Left cardiac atrium (tissue), 4 donors: Measurements from ENCODE around the gene SLC7A14. TPM values are rescaled to one million over a fixed set of nuclear protein-coding genes. Genes with fewer than 3 reads are reported as not detected.

ENCODE experiments used
- ATAC-seq, 2 donors: fragments of 200-7000 bp; cut with Tn5 transposase; one replicate each; pipeline ENCODE4 v1.9.1; 2020; ENCODE audit warnings: mild to moderate bottlenecking in 2 of 2, moderate library complexity in 2 of 2
- DNase-seq: peaks from one replicate; pipeline ENCODE4 v3.0.0-alpha.2; 2020
- intact Hi-C, 2 donors: fragments of 100-400 bp; cut with DNase I; formaldehyde crosslinking; loops; one replicate each; pipeline versions ENCODE4 v1.14.1 to v1.15.1; 2022 to 2023
- microRNA-seq, 2 donors: library from miRNA; unstranded; fragments of <30 nt; microRNA quantifications; one replicate each; pipeline ENCODE4 v1.2.0, GENCODE V29; 2020
- total RNA-seq, 2 donors: library from RNA; stranded (reverse); fragmentation: NEBNext Ultra II Directional; extraction: Animal tissue kit (Norgen Biotek cat#: 25700); gene quantifications; one replicate each; pipeline ENCODE4 v1.2.1, GENCODE V29; 2021
- donor health status: DM: no; HTN: yes; CAD: no.
- donor health status: DM: no; HTN: yes; CAD: no; lungs with severe emphysema.
- donor health status: DM: yes; HTN: yes; CAD: no.
- donor health status: Dilated cardiomyopathy.

The SLC7A14 gene
- total RNA-seq, 2 donors from 2014 or later, result 0.03 TPM; not detected in 1

DNA sequence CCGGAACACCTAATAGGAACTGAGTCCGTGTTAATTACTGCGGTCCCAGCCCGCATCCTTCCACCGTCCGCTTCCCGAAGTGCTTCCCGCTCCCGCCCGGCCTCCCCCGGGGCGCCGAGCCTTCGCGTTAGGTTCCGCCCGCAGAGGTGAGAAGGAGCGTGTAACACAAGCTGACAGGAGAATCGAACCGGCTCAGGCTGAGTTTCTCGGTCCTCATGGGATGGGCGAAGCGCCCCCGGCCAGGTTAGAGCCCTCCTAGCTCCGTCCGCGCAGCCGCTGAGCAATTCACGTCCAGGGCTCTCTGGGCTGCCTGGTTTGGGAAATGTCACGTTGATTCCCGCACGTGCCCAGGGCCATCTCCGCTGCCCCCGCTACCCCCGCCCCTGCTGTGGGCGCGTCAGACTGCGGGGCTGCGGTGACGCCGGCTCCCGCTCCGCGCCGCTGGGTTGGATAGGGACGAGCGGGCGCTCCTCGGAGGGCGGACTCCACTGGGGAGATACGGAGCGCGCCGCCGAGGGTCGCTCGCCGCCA, 166.3 kb downstream of the SLC7A14 start:
- ATAC-seq (peak; percentile 67 to 70), DNase-seq (peak; percentile 60)
- intact Hi-C loops, result loop anchor here in 1 of 2 donors (10.0 kb wide), 1 partner anchor 275 kb away; no protein-coding TSS in a partner anchor

DNA sequence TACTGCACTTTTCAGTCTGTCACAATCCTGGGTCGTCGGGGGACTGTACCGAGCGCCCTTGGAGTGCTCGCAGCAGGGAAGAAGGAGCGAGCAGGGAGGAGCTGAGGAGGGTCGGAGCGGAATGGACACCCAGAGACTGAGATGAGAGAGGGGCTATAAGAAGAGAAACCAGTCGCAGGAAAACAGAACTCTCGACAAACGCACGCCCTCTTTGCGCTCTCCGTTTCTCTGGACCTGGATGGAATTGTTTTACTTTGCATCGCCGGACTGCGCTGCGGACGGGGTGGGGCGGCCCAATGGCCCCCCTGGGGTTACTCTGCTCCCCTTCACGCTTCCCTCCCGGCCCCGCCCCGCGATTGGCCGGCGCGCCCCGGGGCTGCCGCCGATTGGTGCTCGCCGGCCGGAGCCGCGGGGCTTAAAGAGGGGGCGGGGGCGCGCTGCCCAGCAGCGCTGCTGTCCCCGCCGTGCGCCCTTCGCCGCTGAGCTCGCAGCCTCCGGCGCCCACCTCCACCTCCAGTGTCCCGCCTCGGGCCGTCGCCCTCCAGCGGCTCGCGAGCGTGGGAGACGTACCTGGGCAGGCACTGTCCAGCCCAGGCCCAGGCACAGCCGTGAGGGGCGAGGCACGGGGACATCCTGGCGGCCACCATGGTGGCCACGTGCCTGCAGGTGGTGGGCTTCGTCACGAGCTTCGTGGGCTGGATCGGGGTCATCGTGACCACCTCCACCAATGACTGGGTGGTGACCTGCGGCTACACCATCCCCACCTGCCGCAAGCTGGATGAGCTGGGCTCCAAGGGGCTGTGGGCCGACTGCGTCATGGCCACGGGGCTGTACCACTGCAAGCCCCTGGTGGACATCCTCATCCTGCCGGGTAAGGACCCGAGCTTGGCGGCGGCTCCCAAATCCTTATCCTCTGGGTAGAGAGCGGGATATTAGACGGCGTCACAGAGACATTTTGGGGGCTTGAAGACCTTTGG, 167.2 kb downstream of the SLC7A14 start, which contains the start of gene CLDN11:
TSS of gene CLDN11 (plus strand) at position 447 of the 977 bp plus-strand sequence. CDS start at position 646, 199 bp downstream.
- ATAC-seq (peak; percentile 72 to 74), DNase-seq (peak; percentile 68)
- intact Hi-C loops, result loop anchor here in 1 of 2 donors (10.0 kb wide), 1 partner anchor 276 kb away; no protein-coding TSS in a partner anchor

DNA sequence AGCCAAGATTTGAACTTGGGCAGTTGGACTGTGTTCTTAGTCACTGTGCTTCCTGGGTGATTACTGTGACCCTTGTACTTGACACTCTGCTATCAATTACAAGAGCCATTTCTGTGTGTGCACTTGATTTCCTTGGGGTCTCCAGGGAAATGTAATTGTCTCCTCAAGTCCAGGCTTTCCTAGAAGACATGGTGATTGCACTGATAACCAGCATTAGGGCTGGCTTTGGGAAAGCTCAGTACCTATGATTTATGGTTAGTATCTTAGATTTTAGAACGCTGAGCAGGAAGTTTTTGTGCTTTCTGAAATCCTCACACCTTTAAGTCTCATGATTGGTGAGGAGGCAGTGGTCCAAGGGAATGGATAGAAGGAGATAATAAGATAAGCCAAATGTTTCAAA, 168.8 kb downstream of the SLC7A14 start:
- intact Hi-C loops, result loop anchor here in 1 of 2 donors (10.0 kb wide), 1 partner anchor 278 kb away; no protein-coding TSS in a partner anchor
- ATAC-seq (no peak), DNase-seq (no peak)

DNA sequence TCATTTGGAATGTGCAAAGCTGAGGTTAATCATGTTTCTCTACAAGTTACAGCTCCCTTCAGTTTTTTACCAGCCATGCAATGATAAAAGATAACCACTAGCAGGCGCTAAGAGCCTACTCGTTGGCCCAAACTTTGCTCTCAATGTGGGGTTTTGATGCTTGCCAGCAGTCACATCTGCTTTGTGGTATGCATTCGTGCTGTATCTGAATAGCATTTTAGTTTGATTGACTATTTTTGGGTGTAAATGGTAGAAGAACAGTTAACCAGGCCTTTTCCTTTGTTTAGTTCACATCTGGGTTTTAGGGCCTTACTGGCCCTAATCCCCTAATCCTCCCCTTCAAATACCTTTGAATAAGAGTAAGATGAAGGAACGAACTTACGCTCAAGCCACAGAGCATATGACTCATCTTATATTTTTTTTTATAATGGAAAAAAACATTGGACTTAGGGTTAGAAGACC, 171.6 kb downstream of the SLC7A14 start:
- intact Hi-C loops, result loop anchor here (2.0 to 10.0 kb wide), 4 partner anchors 107 to 398 kb away; no protein-coding TSS in a partner anchor
- no peak for DNase-seq
- peak; percentile 39 to 47 for ATAC-seq

DNA sequence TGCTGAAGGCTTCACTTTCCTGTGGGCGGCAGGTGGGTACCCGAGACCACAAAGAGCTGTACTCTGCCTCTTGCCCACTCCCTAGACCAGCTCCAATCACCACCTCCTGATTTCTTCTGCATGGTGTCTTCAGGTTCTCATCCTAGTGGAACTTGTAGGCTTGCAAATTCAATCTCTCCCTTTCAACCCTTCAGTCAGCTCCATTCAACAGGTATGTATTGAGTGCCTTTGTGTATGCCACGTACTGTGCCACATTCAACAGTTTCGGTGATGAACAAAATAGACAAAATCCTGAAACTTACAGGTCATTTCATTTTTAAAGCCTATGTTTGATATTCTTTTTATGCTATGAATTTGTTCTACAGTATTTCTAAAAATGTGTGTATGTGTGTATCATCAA, 172.6 kb downstream of the SLC7A14 start:
- DNase-seq (no peak), ATAC-seq (no peak)
- intact Hi-C loops, result loop anchor here (5.0 to 10.0 kb wide), 3 partner anchors 106 to 399 kb away; no protein-coding TSS in a partner anchor

DNA sequence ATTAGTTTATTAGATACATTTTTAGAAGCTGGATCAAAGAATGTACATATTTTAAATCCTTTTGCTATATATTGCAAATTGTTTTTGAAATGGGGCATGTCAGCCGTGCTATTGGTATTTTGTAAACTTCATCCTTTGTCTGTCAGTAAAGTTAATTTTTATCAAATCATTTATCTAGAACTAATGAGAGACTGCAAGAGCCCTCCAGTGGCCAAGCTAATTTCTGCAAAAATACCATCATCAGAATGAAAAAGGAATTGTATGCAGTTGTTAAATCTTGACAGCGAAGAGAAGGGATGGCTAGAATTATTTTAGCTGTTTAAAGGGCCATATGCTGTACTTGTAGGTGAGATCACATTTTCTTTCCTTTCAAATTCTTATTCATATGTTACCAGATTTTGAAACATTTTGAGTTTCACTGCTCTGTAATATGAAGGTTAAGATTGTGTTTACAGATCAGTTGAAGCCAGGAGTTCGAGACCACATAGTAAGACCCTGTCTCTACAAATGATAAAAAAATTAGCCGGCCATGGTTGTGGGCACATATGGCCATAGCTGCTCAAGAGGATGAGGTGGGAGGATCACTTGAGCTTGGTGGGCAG, 175.3 kb downstream of the SLC7A14 start:
- DNase-seq (no peak), ATAC-seq (no peak)
- intact Hi-C loops, result loop anchor here (2.0 to 10.0 kb wide), 4 partner anchors 100 to 402 kb away; no protein-coding TSS in a partner anchor

Small RNA genes lying within 50 kb of the gene (microRNA-seq; reads per million reads assigned to microRNA genes)
- gene MIR6828, result 0 reads per million in 2 donors

Other genes starting within 250 kb of the SLC7A14 start
- gene SKIL, start 228.4 kb downstream of the SLC7A14 start, total RNA-seq, result 10 to 100 TPM; 19.8 to 46.5 TPM
- gene CLDN11, start 167.2 kb downstream of the SLC7A14 start, total RNA-seq, result 10 to 100 TPM in 1 of 2 donors, 1 to 10 TPM in 1; 9.4 to 12.9 TPM